Type B pancreatic cell (in vitro differentiated cells): ENCODE data around the gene REG1A. TPM values are rescaled to one million over a fixed set of nuclear protein-coding genes. Genes with fewer than 3 reads are reported as not detected.
A peak's percentile ranks its signal among the peaks of the same experiment; 100 is the strongest.

Source experiments
- DNase-seq: peaks from one replicate; pipeline ENCODE4 v3.0.0; 2021; ENCODE audit warnings: mixed read lengths; ENCODE audit not compliant: unreplicated experiment; ENCODE audit errors: extremely low spot score
- H3K27ac Mint-ChIP-seq: 2 replicates; pipeline ENCODE4 v1.8.0; 2021; ENCODE audit warnings: mild to moderate bottlenecking, mixed read lengths
- H3K27me3 Mint-ChIP-seq: 2 replicates; pipeline ENCODE4 v1.8.0; 2021; ENCODE audit warnings: mixed read lengths
- H3K36me3 Mint-ChIP-seq: 2 replicates; pipeline ENCODE4 v1.8.0; 2021; ENCODE audit warnings: mixed read lengths
- H3K4me1 Mint-ChIP-seq: one replicate; pipeline ENCODE4 v1.8.0; 2021; ENCODE audit warnings: mixed read lengths; ENCODE audit not compliant: unreplicated experiment
- H3K4me3 Mint-ChIP-seq: 2 replicates; pipeline ENCODE4 v1.8.0; 2021; ENCODE audit warnings: mild to moderate bottlenecking, mixed read lengths
- H3K9me3 Mint-ChIP-seq: 2 replicates; pipeline ENCODE4 v1.8.0; 2021; ENCODE audit warnings: mixed read lengths
- total RNA-seq: library from RNA; stranded (reverse); gene quantifications from 2 replicates; pipeline ENCODE4 v1.2.1, GENCODE V29; 2021; ENCODE audit warnings: low replicate concordance
- TF ChIP-seq, protein P1 (sequence below): fragments of 200-600 bp; sonication (generic); conservative IDR thresholded peaks from 2 replicates; pipeline ENCODE4 v1.5.0; 2021; ENCODE audit warnings: antibody characterized with exemption, mild to moderate bottlenecking

REG1A gene
- total RNA-seq, 1 donor from 2014 or later: 37.3 TPM

DNA sequence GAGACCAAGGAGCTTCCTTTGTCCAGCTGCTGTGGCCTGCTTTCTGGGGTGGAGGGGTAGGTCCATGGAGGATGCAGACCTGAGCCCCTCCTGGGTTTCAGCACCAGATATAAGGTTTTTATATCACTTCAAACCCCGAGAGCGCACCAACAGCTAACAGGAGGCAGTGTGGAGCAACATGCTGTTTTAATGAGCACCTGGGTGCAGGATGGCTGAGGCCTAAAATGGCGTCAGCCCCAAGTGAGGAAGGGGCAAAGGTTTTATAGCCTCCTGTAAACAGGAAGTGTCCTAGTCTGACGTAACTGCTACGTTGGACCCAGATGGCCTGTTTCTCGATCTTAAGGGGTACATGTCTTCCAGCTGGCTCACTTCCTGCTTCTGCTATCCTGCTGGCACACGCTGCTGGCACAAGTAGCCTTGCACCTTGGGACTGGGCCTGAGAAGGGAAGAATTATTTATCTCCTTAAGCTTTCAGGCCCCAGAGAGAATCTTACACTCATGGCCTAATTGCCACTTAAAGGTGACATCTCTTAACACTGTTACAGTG lies 21.1 kb upstream of the REG1A start:
- H3K4me1 Mint-ChIP-seq: peaks cover 5% of the 10 kb centered on the region
- TF ChIP-seq, protein P1, sequence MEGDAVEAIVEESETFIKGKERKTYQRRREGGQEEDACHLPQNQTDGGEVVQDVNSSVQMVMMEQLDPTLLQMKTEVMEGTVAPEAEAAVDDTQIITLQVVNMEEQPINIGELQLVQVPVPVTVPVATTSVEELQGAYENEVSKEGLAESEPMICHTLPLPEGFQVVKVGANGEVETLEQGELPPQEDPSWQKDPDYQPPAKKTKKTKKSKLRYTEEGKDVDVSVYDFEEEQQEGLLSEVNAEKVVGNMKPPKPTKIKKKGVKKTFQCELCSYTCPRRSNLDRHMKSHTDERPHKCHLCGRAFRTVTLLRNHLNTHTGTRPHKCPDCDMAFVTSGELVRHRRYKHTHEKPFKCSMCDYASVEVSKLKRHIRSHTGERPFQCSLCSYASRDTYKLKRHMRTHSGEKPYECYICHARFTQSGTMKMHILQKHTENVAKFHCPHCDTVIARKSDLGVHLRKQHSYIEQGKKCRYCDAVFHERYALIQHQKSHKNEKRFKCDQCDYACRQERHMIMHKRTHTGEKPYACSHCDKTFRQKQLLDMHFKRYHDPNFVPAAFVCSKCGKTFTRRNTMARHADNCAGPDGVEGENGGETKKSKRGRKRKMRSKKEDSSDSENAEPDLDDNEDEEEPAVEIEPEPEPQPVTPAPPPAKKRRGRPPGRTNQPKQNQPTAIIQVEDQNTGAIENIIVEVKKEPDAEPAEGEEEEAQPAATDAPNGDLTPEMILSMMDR: no peak
- H3K27me3 Mint-ChIP-seq: no peaks in the 10 kb centered on the region
- peaks cover 8% of the 10 kb centered on the region for H3K9me3 Mint-ChIP-seq
- no peak overlapping the region for H3K4me3 Mint-ChIP-seq
- H3K36me3 Mint-ChIP-seq: no peaks in the 10 kb centered on the region
- no peak for DNase-seq
- no peak overlapping the region for H3K27ac Mint-ChIP-seq

DNA sequence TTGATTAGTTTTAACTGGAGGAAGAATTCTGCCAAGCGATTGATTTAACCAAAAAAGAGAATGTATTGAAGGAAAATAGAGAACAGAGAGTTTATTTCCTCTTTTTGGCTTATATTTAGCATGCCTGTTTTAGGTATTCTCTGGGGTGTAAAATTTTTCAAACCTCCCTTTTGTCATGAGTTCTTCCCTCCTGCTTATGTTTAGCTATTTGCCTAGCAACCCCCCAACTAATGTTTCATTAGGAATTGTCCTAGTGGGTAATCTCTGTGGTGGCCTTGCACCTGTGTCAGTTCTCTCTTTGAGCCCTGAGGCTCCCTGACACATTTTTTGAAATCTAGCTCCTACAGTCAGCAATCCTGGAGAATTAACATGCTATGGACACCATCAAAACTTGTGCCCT lies 20.0 kb upstream of the REG1A start:
- no peak overlapping the region for H3K4me3 Mint-ChIP-seq
- H3K27me3 Mint-ChIP-seq: no peaks in the 10 kb centered on the region
- peaks cover 8% of the 10 kb centered on the region for H3K9me3 Mint-ChIP-seq
- DNase-seq: no peak
- H3K36me3 Mint-ChIP-seq: no peaks in the 10 kb centered on the region
- peaks cover 5% of the 10 kb centered on the region for H3K4me1 Mint-ChIP-seq
- TF ChIP-seq, protein P1: no peak
- H3K27ac Mint-ChIP-seq: no peak overlapping the region

DNA sequence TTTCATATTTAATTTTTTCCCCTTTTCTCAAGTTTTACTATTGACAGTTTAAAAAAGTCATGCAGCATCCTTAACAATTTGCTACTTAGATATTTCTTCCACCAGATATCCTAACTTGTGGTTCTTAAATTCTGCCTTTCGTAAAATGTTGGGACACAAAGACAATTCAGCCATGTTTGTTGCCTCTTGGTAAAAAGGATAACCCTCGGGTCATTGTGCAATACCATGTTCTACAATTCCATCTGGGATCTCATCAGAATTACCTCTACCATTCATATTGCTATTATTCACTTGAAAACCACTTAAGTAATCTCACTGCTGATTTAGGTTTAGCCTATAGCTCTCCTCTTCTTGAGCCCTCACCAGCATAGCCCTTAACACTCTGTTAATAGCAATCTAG lies 19.3 kb upstream of the REG1A start:
- Mint-ChIP-seq H3K27me3 (no peaks in the 10 kb centered on the region), H3K36me3 (no peaks in the 10 kb centered on the region), H3K4me1 (peaks cover 5% of the 10 kb centered on the region)

DNA sequence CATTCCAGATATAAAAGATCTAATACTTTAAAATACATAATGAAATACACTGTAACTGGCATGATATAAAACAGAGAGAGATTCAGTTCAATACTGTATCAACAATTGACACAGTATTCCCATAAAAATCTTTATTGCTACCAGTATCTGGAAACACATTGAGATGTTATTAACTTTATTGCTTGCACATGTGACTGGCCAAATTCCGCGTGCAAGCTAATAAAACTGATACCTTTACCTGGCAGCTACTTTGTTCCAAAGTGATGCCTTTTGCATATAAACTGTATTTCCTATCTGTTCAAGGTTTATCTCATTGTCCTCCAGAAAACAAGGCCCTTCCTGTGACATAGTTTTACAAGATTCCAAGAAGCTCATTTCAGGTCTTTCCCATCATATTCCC lies 17.1 kb upstream of the REG1A start:
- Mint-ChIP-seq H3K27me3 (no peaks in the 10 kb centered on the region), H3K9me3 (peaks cover 8% of the 10 kb centered on the region), H3K4me3 (no peak overlapping the region), H3K4me1 (peaks cover 5% of the 10 kb centered on the region), H3K36me3 (no peaks in the 10 kb centered on the region), H3K27ac (no peak overlapping the region)
- TF ChIP-seq, protein P1: no peak
- no peak for DNase-seq

More for the DNA sequence above, 19.3 kb upstream of the REG1A start:
- Mint-ChIP-seq H3K9me3 (peaks cover 8% of the 10 kb centered on the region), H3K27ac (no peak overlapping the region), H3K4me3 (no peak overlapping the region)
- no peak for DNase-seq
- TF ChIP-seq, protein P1: no peak

DNA sequence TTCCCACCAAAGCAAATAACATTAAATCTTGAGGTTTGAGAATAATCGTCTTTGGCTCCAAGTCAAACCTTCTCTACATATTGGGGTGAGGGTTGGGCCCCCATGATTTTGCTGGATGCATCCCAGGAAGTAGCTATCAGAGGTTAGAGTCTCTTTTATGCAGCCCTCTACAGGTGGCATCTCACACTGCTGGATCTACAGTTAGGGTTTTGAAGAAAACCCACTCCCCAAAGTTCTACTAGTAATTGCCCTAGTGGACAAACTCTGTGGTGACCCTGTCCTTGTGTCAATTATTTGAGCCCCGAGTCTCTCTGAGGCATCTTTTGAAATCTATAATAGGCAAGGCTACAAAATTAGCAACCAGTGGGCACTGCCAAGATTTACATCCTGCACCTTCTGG lies 15.0 kb upstream of the REG1A start:
- Mint-ChIP-seq H3K27ac (no peak overlapping the region), H3K4me1 (peaks cover 3% of the 10 kb centered on the region), H3K27me3 (no peaks in the 10 kb centered on the region), H3K36me3 (no peaks in the 10 kb centered on the region), H3K9me3 (peaks cover 8% of the 10 kb centered on the region), H3K4me3 (no peak overlapping the region)
- DNase-seq: no peak
- TF ChIP-seq, protein P1: peak; percentile 27

DNA sequence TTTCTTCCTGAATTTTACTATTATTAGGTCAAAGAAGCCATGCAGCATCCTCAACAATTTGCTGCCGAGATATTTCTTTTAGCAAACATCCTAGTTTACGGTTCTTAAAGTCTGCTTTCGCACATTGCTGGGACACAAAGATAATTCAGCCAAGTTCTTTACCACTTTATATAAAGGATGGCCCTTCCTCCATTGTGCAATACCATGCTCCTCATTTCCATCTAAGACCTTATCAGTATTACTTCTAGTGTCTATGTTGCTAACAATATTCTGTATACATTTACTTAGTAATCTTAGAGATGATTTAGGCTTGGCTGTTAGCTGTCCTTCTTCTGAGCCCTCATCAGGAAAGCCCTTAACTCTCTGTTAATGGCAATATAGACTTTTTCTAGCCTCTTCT lies 8.0 kb upstream of the REG1A start:
- Mint-ChIP-seq H3K4me3 (no peak overlapping the region), H3K27ac (no peak overlapping the region), H3K4me1 (no peaks in the 10 kb centered on the region), H3K9me3 (no peaks in the 10 kb centered on the region), H3K27me3 (peaks cover 3% of the 10 kb centered on the region), H3K36me3 (no peaks in the 10 kb centered on the region)
- TF ChIP-seq, protein P1: no peak
- no peak for DNase-seq
